GM13976 (cell line): ENCODE measurements around the gene OR10H2.

Experiments used
- DNase-seq: peaks from one replicate; pipeline ENCODE4 v3.0.0; 2012; ENCODE audit warnings: low spot score
- CTCF ChIP-seq: IDR thresholded peaks from 2 replicates; pipeline ENCODE4 v1.5.1; 2012; ENCODE audit warnings: borderline replicate concordance, mild to moderate bottlenecking; ENCODE audit not compliant: insufficient read depth; ENCODE audit errors: extremely low read depth, missing control alignments, control extremely low read depth
- in situ Hi-C: fragments of 300-500 bp; cut with MboI; formaldehyde crosslinking; loops from one replicate; pipeline ENCODE4 v1.12.0; 2022; ENCODE audit warnings: low sequenced_read_pairs, mixed read lengths, inconsistent platforms; ENCODE audit not compliant: unreplicated experiment

OR10H2 gene

GRCh38 chr19:15696654-15697194 lies 31.1 kb upstream of the OR10H2 start:
- DNase-seq: no peak
- TF ChIP-seq CTCF: no peak
- in situ Hi-C loops: no loop called here

- no peak for TF ChIP-seq CTCF
- in situ Hi-C loops: no loop called here
- no peak for DNase-seq
Measured at GRCh38 chr19:15701757-15702533, 25.9 kb upstream of the OR10H2 start.

GRCh38 chr19:15702534-15702930 lies 25.3 kb upstream of the OR10H2 start:
- in situ Hi-C loops: no loop called here
- no peak for TF ChIP-seq CTCF
- no peak for DNase-seq

GRCh38 chr19:15714638-15715037 lies 13.2 kb upstream of the OR10H2 start:
- in situ Hi-C loops: no loop called here
- no peak for TF ChIP-seq CTCF
- no peak for DNase-seq

GRCh38 chr19:15715642-15716041 lies 12.2 kb upstream of the OR10H2 start:
- no peak for DNase-seq
- in situ Hi-C loops: no loop called here
- TF ChIP-seq CTCF: no peak

GRCh38 chr19:15717809-15718208 lies 10.0 kb upstream of the OR10H2 start:
- no peak for TF ChIP-seq CTCF
- DNase-seq: no peak
- in situ Hi-C loops: no loop called here

- in situ Hi-C loops: no loop called here
- DNase-seq: no peak
- no peak for TF ChIP-seq CTCF
Measured at GRCh38 chr19:15721268-15721667, 6.6 kb upstream of the OR10H2 start.
